HG03139 (cell line): ENCODE results near the gene MYT1.

ENCODE experiments used
- ATAC-seq: cut with Tn5 transposase; IDR thresholded peaks from one replicate; pipeline ENCODE4 v1.9.1; 2021; ENCODE audit not compliant: unreplicated experiment

The MYT1 gene

GRCh38 chr20:64188682-64189529 lies 24.7 kb downstream of the MYT1 start:
- ATAC-seq = no peak

GRCh38 chr20:64189530-64189966 lies 25.3 kb downstream of the MYT1 start:
- no peak for ATAC-seq

GRCh38 chr20:64189986-64190385 lies 25.7 kb downstream of the MYT1 start:
- ATAC-seq = no peak

GRCh38 chr20:64191002-64191401 lies 26.8 kb downstream of the MYT1 start:
- no peak for ATAC-seq

DNA sequence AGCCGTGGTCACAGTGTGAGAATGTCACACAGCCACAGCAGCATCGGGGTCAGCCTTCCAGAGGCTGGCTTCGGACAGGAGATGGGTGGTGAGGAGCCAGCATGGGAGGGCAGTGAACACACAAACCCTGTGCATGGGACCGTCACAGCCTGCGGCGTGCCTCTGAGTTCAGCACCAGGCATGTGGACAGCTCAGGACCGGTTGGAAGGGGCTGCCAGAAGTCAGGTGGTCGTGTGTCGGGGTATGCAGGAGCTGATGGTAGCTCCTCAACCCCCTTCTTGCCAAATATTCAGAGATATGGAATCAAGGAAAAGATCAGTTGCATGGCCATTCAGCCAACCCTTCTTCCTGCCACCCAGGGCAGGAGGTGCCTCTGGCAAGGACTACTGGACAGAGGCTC lies 28.2 kb downstream of the MYT1 start:
- no peak for ATAC-seq

DNA sequence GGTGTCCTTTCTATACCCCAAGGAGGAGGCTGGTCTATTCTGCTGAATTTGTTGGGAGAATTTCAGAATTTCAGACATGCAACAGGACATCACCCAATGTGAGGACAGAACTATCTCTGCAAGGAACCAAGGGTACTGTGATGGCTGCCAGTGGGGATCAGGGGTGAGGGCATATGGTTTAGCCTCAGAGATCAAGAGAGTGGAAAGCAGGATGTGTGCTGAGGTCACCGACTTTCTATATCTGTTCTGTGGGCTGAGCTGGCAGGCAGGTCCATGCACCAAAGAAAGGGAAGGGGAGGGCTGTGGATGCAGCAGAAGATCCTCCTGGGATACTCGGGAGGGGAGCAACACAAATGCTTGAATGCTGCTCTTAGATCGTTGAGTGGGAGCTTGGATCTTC lies 28.8 kb downstream of the MYT1 start:
- ATAC-seq = no peak

GRCh38 chr20:64194269-64194668 lies 30.0 kb downstream of the MYT1 start:
- no peak for ATAC-seq

DNA sequence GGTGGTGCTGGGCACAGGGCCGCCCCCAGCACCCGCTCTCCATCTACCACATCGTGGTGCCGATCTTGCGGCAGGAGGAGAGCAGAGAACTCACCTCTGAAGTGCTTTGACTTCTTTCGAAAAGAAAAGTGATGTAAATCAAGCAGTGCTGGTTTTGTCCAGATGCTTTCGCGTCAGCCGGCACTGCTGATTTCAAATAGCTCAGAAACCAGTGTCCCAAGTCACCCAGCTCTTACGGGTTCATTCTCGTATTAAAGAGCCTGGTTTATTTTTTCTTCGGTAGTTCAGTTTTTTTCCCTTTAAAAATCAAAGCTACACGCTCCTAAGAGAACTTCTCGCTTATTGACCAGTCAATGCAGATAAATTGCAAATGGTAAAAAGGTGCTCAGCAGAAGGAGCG lies 32.1 kb downstream of the MYT1 start:
- no peak for ATAC-seq

- no peak for ATAC-seq
Observed at GRCh38 chr20:64196847-64197306, 32.6 kb downstream of the MYT1 start.

DNA sequence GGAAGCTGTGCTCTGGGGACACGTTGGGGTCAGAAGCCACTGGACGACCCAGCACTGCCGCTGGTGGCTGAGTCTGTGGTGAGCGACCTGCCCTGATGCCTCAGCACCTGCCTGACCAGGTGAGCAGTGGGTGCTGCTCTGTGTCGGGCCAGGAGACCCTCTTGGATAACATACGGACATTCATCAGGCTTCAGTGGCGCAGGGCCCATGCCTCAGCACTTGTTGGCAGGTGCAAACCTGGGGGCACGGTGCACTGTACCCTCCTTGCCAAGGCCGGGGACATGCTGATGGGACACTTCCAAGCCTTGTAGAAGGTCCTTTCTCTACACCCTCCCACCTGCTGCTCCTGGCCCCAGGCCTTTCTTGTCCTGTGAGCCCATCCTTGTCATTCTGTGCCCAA lies 34.1 kb downstream of the MYT1 start:
- no peak for ATAC-seq

GRCh38 chr20:64199395-64199794 lies 35.1 kb downstream of the MYT1 start:
- ATAC-seq = no peak

- ATAC-seq = no peak
Observed at GRCh38 chr20:64200740-64201139, 36.5 kb downstream of the MYT1 start.

DNA sequence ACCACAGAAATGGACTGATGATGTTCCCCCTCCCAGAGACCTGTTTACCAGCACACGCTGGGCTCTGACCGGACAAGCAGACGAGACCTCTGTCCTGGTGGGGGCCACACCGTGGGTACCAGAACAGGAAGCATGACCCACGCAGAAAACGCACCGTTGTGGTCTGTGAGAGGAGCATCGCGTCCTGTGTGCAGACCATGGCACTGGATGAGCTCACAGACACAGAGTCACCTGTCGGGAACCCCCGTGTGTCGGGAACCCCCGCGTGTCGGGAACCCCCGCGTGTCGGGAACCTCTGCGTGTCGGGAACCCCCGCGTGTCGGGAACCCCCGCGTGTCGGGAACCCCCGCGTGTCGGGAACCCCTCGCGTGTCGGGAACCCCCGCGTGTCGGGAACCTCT lies 37.4 kb downstream of the MYT1 start:
- no peak for ATAC-seq

DNA sequence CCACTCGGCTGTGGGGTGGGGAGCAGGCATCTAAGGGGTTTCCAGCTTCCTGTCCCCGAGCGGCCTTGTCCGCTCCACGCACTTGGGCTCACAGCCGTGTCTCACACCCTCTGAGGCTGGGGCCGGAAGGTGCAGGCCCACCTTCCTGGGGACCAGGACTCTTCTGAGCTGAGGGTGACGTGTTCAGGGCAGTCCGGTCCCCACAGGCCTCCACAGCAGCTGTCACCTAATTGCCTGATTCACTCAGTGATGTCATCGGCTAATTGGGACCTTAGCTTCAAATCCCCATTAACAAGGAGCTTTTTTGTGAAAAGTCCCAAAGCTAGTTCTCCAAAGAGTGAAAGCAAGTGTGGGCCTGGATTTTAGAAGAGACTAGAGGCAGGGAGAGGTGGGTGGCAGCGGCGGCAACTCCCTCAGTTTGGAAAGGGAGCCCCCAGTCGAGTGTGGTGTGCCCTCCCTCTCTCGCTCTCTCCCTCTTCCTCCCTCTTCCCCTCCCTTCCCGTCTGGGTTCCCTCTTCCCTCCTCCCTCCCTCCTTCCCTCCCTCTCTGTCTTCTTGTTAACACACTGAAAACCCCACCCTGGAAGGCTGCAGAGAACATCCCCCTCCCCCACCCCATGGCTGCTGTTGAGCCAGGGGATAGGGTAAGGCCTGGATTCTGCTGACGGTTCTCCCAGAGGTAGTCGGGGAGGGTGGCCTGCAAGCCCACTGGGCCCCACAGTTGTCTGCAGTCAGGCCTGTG lies 39.0 kb downstream of the MYT1 start:
- ATAC-seq = no peak

GRCh38 chr20:64205611-64206026 lies 41.4 kb downstream of the MYT1 start:
- ATAC-seq = no peak

DNA sequence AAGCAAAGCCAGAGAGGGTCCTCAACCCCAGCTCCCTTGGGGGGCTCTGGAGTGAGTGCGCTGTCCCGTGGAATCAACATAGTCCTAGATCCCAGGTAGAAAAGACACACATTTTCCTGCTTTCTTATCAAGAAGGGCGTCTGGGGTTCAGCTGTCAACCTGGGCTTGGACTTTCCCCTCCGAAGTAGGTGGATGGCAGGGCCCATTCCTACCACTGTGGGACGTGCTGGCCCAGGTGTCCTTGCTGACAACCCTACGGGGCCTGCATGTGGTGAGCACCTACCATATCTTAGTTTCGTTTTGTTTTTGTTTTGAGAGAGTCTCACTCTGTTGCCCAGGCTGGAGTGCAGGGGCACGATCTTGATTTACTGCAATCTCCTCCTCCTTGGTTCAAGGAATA lies 42.4 kb downstream of the MYT1 start:
- no peak for ATAC-seq

DNA sequence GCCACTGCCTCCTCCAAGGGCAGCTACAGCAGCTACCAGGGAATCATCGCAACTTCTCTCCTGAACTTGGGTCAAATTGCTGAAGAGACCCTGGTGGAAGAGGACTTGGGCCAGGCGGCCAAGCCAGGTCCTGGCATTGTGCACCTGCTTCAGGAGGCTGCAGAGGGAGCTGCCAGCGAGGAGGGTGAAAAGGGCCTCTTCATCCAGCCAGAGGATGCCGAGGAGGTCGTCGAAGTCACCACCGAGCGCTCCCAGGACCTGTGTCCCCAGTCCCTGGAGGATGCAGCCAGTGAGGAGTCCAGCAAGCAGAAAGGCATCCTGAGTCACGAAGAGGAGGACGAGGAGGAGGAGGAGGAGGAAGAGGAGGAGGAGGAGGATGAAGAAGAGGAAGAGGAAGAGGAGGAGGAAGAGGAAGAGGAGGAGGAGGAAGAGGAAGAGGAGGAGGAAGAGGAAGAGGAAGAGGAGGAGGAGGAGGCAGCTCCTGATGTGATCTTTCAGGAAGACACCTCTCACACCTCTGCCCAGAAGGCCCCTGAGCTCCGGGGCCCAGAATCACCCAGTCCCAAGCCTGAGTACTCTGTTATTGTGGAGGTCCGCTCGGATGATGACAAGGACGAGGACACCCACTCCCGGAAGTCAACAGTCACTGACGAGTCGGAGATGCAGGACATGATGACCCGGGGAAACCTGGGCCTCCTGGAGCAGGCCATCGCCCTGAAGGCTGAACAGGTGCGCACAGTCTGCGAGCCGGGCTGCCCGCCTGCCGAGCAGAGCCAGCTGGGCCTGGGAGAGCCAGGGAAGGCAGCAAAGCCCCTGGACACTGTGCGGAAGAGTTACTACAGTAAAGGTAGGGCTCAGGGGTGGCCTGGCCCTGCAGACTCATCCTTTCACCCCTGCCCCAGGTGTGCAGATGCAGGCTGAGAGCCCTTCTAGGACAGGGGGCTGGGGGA lies 43.7 kb downstream of the MYT1 start:
- no peak for ATAC-seq

DNA sequence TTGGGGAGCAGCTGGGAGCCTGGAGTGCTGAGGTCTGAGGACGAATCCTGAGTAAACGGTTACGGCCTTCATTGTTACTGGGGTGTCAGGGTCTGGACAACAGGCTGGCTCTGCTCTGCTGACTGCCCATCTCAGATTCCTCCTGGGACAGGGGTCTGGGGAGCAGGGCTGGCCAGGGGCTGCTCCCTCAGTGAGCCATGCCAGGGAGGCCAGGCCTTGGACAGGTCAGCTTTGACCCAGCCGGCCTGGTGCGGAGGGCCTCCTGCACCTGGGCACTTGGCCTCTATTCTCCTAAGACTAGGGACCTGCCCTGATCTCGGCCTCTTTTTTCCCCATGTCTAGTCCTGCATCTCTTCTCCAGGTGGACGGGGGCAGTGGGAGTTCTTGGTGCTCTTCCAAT lies 44.9 kb downstream of the MYT1 start:
- no peak for ATAC-seq

DNA sequence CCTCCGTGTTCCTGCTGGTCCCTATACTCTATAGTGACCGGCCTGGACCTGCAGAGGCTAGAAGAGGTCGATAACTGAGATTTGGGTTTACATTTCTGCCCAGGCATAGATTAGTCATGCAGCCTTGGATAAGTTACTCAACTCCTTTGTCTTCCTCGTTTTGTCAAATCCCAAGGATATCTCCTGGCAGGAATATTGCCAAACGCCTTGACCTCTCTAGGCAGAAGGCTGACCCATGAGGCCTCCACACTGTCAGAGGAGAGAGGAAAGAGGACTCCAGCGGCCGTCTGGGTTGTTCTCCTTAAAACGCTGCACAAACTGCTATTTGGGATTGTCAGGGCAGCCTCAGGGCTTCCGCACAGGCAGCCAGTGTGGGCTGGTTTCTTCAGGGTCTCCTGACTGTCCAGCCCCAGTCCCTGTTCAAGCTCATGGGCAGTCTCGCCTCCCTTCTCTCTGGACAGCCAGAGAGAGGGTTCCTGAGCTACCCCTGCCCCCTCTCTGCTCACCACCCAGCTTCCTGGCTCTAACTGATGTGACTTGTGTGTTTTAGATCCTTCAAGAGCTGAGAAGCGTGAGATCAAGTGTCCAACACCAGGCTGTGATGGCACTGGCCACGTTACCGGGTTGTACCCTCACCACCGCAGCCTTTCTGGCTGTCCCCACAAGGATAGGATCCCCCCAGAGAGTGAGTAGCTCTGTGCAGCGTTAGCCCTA lies 46.6 kb downstream of the MYT1 start:
- no peak for ATAC-seq

DNA sequence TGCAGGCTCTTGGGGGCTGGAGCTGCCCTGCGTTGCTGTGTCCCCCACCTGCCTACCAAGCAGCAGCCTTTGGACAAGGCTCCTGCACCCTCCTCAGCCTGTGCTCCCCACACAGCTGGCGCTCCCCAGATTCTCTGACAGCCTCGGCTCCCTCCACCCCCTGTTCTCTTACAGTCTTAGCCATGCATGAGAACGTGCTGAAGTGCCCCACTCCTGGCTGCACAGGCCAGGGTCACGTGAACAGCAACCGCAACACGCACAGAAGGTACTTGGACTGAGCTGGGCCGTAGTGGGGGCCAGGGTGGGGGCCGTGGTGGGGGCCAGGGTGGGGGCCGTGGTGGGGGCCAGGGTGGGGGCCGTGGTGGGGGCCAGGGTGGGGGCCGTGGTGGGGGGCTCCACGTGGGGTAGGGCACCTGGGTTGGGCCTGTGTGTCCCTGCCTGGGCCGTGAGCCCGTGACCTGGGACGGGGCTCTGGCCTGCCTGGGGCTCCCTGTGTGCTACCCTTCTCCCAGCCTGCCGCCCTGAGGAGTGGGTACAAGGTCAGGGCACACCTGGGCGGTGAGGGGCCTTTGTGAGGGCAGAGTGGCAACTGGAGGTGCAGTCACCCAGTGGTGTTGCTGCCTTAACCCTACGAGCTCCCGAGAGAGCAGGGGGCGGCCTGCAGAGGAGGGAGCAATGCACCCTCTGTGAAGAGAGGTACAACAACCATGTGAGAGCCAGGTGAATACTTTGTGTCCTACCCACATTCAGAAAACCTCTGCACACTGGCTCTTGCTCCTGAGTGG lies 47.8 kb downstream of the MYT1 start:
- no peak for ATAC-seq
